GM19043 (cell line): Measurements from ENCODE around the gene HELQ.
"Not testable (repeated sequence)": the region's sequence is repeated elsewhere in the genome, so short reads cannot be mapped to it uniquely, and the experiment has no call there.

Source experiments
- ATAC-seq: cut with Tn5 transposase; IDR thresholded peaks from one replicate; pipeline ENCODE4 v1.9.1; 2021; ENCODE audit warnings: low read depth; ENCODE audit not compliant: unreplicated experiment

The HELQ gene

GRCh38 chr4:83438719-83439118 lies 16.9 kb downstream of the HELQ start:
- no peak for ATAC-seq

GRCh38 chr4:83436680-83437079 lies 18.9 kb downstream of the HELQ start:
- no peak for ATAC-seq

- no peak for ATAC-seq
These were observed 24.4 kb downstream of the HELQ start for GRCh38 chr4:83431200-83431599.

GRCh38 chr4:83418211-83418610 lies 37.4 kb downstream of the HELQ start:
- ATAC-seq = no peak

GRCh38 chr4:83417566-83417965 lies 38.1 kb downstream of the HELQ start:
- no peak for ATAC-seq

GRCh38 chr4:83413676-83414075 lies 41.9 kb downstream of the HELQ start:
- ATAC-seq = no peak

- no peak for ATAC-seq
These were observed 46.7 kb downstream of the HELQ start for GRCh38 chr4:83408908-83409307.

GRCh38 chr4:83405844-83406816 lies 49.5 kb downstream of the HELQ start:
- ATAC-seq = no peak

- not testable (repeated sequence) for ATAC-seq
These were observed 57.5 kb downstream of the HELQ start for GRCh38 chr4:83398158-83398557.

- no peak for ATAC-seq
These were observed 61.7 kb downstream of the HELQ start for GRCh38 chr4:83393908-83394307.

- no peak for ATAC-seq
These were observed 63.1 kb downstream of the HELQ start for GRCh38 chr4:83392562-83392961.

- no peak for ATAC-seq
These were observed 64.7 kb downstream of the HELQ start for GRCh38 chr4:83390944-83391343.

GRCh38 chr4:83389756-83390505 lies 65.7 kb downstream of the HELQ start:
- ATAC-seq = no peak

GRCh38 chr4:83389037-83389720 lies 66.4 kb downstream of the HELQ start:
- no peak for ATAC-seq

- ATAC-seq = no peak
These were observed 67.3 kb downstream of the HELQ start for GRCh38 chr4:83388313-83388676.

- ATAC-seq = no peak
These were observed 67.9 kb downstream of the HELQ start for GRCh38 chr4:83387476-83388312.

GRCh38 chr4:83387012-83387411 lies 68.6 kb downstream of the HELQ start:
- ATAC-seq = no peak

GRCh38 chr4:83382850-83383249 lies 72.8 kb downstream of the HELQ start:
- ATAC-seq = no peak

GRCh38 chr4:83381173-83381572 lies 74.5 kb downstream of the HELQ start:
- no peak for ATAC-seq

GRCh38 chr4:83378419-83378818 lies 77.2 kb downstream of the HELQ start:
- no peak for ATAC-seq
